Measurements from ENCODE around the gene EFR3B.

DNA sequence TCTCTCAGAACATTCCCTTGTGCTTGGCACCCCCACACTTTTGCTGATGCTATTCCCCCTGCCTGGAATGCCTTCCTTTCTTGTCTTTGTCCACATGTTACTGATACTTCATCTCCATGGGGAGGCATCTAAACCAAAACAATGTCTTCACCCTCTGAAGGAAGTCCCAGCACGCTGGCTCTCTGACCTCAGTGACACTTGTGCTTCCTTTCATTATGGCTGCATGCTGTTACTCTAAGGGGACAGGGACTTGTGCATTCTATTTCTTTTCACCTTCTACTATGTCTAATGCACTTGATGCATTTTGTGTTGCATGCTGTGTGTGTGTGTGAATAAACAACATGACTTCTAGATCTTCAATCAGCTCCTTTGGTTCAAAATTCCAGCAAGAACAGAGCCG is 24.6 kb downstream of the EFR3B start:
- TF ChIP-seq, protein P1, sequence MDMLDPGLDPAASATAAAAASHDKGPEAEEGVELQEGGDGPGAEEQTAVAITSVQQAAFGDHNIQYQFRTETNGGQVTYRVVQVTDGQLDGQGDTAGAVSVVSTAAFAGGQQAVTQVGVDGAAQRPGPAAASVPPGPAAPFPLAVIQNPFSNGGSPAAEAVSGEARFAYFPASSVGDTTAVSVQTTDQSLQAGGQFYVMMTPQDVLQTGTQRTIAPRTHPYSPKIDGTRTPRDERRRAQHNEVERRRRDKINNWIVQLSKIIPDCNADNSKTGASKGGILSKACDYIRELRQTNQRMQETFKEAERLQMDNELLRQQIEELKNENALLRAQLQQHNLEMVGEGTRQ (IDR thresholded peaks at IDR 0.05; ENCODE audit: low read depth, low read length) = no peak
- TF ChIP-seq, protein P2, sequence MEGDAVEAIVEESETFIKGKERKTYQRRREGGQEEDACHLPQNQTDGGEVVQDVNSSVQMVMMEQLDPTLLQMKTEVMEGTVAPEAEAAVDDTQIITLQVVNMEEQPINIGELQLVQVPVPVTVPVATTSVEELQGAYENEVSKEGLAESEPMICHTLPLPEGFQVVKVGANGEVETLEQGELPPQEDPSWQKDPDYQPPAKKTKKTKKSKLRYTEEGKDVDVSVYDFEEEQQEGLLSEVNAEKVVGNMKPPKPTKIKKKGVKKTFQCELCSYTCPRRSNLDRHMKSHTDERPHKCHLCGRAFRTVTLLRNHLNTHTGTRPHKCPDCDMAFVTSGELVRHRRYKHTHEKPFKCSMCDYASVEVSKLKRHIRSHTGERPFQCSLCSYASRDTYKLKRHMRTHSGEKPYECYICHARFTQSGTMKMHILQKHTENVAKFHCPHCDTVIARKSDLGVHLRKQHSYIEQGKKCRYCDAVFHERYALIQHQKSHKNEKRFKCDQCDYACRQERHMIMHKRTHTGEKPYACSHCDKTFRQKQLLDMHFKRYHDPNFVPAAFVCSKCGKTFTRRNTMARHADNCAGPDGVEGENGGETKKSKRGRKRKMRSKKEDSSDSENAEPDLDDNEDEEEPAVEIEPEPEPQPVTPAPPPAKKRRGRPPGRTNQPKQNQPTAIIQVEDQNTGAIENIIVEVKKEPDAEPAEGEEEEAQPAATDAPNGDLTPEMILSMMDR (conservative IDR thresholded peaks at IDR 0.05; ENCODE audit: low read depth, low read length) = no peak
- no peak for TF ChIP-seq MAFK (IDR thresholded peaks at IDR 0.05; ENCODE audit: low read depth, low read length)

Measured in IMR-90 (cell line).